ENCODE data around the gene RNPEPL1.

RNPEPL1 gene

GRCh38 chr2:240553956-240554480, 14.3 kb upstream of the RNPEPL1 start:
- Mint-ChIP-seq H3K36me3 (ENCODE audit: low read depth) (peaks cover 30% of the 10 kb centered on the region), H3K27ac (no peak overlapping the region), H3K9me3 (peaks cover 13% of the 10 kb centered on the region), H3K27me3 (ENCODE audit: low read depth) (no peaks in the 10 kb centered on the region), H3K4me1 (peaks cover 11% of the 10 kb centered on the region), H3K4me3 (no peak overlapping the region)
- no peak for TF ChIP-seq CTCF (IDR thresholded peaks at IDR 0.05; ENCODE audit: unreplicated experiment in 3 of 3)

GRCh38 chr2:240554767-240555493, 13.4 kb upstream of the RNPEPL1 start:
- Mint-ChIP-seq H3K27me3 (ENCODE audit: low read depth) (no peaks in the 10 kb centered on the region), H3K4me3 (peak overlapping the region in 2 of 3 experiments; percentile 19 to 48), H3K4me1 (peaks cover 19% of the 10 kb centered on the region), H3K9me3 (peaks cover 13% of the 10 kb centered on the region), H3K36me3 (ENCODE audit: low read depth) (peaks cover 30% of the 10 kb centered on the region), H3K27ac (no peak overlapping the region)
- no peak for TF ChIP-seq CTCF (IDR thresholded peaks at IDR 0.05; ENCODE audit: unreplicated experiment in 3 of 3)

- no peak for TF ChIP-seq CTCF (IDR thresholded peaks at IDR 0.05; ENCODE audit: unreplicated experiment in 3 of 3)
- H3K36me3 Mint-ChIP-seq (ENCODE audit: low read depth), result peaks cover 25% of the 10 kb centered on the region
- H3K27ac Mint-ChIP-seq, result no peak overlapping the region
- H3K4me3 Mint-ChIP-seq, result peak overlapping the region in 2 of 3 experiments; percentile 19 to 48
- peaks cover 20% of the 10 kb centered on the region for H3K4me1 Mint-ChIP-seq
- peaks cover 12% of the 10 kb centered on the region for H3K9me3 Mint-ChIP-seq
- no peaks in the 10 kb centered on the region for H3K27me3 Mint-ChIP-seq (ENCODE audit: low read depth)
These were observed 12.6 kb upstream of the RNPEPL1 start for GRCh38 chr2:240555541-240556250.

- no peaks in the 10 kb centered on the region for H3K27me3 Mint-ChIP-seq (ENCODE audit: low read depth)
These were observed 11.7 kb upstream of the RNPEPL1 start for GRCh38 chr2:240556553-240557100.

GRCh38 chr2:240557101-240557751, 11.1 kb upstream of the RNPEPL1 start:
- Mint-ChIP-seq H3K36me3 (ENCODE audit: low read depth) (peaks cover 9% of the 10 kb centered on the region), H3K27me3 (ENCODE audit: low read depth) (no peaks in the 10 kb centered on the region), H3K4me1 (peaks cover 30% of the 10 kb centered on the region), H3K4me3 (peak overlapping the region in 2 of 3 experiments; percentile 59), H3K9me3 (no peaks in the 10 kb centered on the region), H3K27ac (no peak overlapping the region)
- TF ChIP-seq CTCF (IDR thresholded peaks at IDR 0.05; ENCODE audit: unreplicated experiment in 3 of 3), result no peak

More at GRCh38 chr2:240556553-240557100, 11.7 kb upstream of the RNPEPL1 start:
- Mint-ChIP-seq H3K4me3 (peak overlapping the region; percentile 56 to 59 (median 59)), H3K27ac (no peak overlapping the region), H3K36me3 (ENCODE audit: low read depth) (peaks cover 15% of the 10 kb centered on the region), H3K4me1 (peaks cover 28% of the 10 kb centered on the region), H3K9me3 (peaks cover 4% of the 10 kb centered on the region)
- TF ChIP-seq CTCF (IDR thresholded peaks at IDR 0.05; ENCODE audit: unreplicated experiment in 3 of 3), result peak in 1 of 3 experiments; percentile 18
